H1 (cell line): Measurements from ENCODE around the gene PHAX.

Source experiments
- CTCF ChIP-seq, 3 experiments: IDR thresholded peaks; 1 replicate in 2 of 3; 2 replicates in 1 of 3; pipeline versions ENCODE4 v1.5.1 to v1.6.1; 2011; ENCODE audit warnings: low read length in 3 of 3, mild to moderate bottlenecking in 3 of 3, inconsistent platforms in 2 of 3, low read depth in 1 of 3, moderate library complexity in 1 of 3; ENCODE audit not compliant: insufficient read depth in 1 of 3; ENCODE audit errors: control extremely low read depth in 1 of 3
- POLR2A ChIP-seq, 2 experiments: IDR thresholded peaks; 1 replicate in 1 of 2; 2 replicates in 1 of 2; pipeline ENCODE4 v1.6.1; 2011; ENCODE audit warnings: low read depth in 2 of 2, low read length in 2 of 2, mild to moderate bottlenecking in 2 of 2; ENCODE audit errors: control extremely low read depth in 1 of 2
- POLR2AphosphoS5 ChIP-seq: IDR thresholded peaks from 2 replicates; pipeline ENCODE4 v1.6.1; 2011; ENCODE audit warnings: low read depth, low read length
- RAD21 ChIP-seq, 2 experiments: IDR thresholded peaks in 1 of 2; conservative IDR thresholded peaks in 1 of 2; 2 replicates each; pipeline ENCODE4 v1.6.1; 2011; ENCODE audit warnings: low read depth in 2 of 2, low read length in 2 of 2, improper control_type of control experiment in 1 of 2, inconsistent platforms in 1 of 2, mild to moderate bottlenecking in 1 of 2, moderate library complexity in 1 of 2
- RFX5 ChIP-seq: IDR thresholded peaks from 2 replicates; pipeline ENCODE4 v1.6.1; 2011; ENCODE audit warnings: low read depth, low read length, improper control_type of control experiment, borderline replicate concordance

DNA sequence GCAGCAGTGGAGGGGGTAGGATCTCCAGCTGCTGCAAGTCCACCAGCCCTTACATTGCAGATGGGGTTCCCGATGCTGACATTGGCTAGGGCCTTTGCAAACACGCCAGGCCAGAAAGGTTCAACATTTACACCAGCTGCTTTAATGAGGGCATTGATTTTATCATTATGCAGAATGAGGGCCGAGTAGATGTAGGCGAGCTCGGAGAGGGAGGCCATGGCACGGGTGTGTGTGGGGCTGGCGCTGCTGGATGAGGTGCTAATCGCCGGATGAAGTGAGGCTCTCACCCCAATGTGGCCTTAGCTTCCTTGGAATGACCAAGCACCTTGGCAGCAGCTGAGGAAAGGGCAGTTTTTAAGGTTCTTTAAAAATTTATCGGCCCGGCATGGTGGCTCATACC is 27.4 kb downstream of the PHAX start:
- no peak for TF ChIP-seq POLR2A (IDR thresholded peaks at IDR 0.05; ENCODE audit: control extremely low read depth in 1 of 2, low read depth in 2 of 2, low read length in 2 of 2)
- no peak for TF ChIP-seq CTCF (IDR thresholded peaks at IDR 0.05; ENCODE audit: control extremely low read depth in 1 of 3, insufficient read depth in 1 of 3, low read depth in 1 of 3, low read length in 3 of 3)
- no peak for TF ChIP-seq POLR2AphosphoS5
- no peak for TF ChIP-seq RAD21 (IDR thresholded peaks at IDR 0.05 in 1 of 2, conservative IDR thresholded peaks at IDR 0.05 in 1 of 2; ENCODE audit: low read depth in 2 of 2, low read length in 2 of 2)
- no peak for TF ChIP-seq RFX5
